HepG2 (cell line): ENCODE results near the gene APBB1. TPM values are rescaled to one million over a fixed set of nuclear protein-coding genes. Genes with fewer than 3 reads are reported as not detected.
A peak's percentile ranks its signal among the peaks of the same experiment; 100 is the strongest.

Source experiments
- CEBPG ChIP-seq: IDR thresholded peaks from 2 replicates; pipeline ENCODE4 v1.6.1; 2016
- FOXK1 ChIP-seq: sonication (generic); formaldehyde crosslinking; IDR thresholded peaks from 2 replicates; pipeline ENCODE4 v1.4.0; 2020; ENCODE audit warnings: low read depth, missing genetic modification reagents, borderline replicate concordance
- FOXP1 ChIP-seq, 2 experiments: fragments of 450-650 bp in 1 of 2; IDR thresholded peaks; 2 replicates each; pipeline ENCODE4 v1.6.1; 2017 to 2018; ENCODE audit warnings: antibody characterized with exemption in 1 of 2
- GFI1 ChIP-seq: sonication (generic); formaldehyde crosslinking; IDR thresholded peaks from 2 replicates; pipeline ENCODE4 v1.5.0; 2020; ENCODE audit warnings: missing genetic modification reagents, mild to moderate bottlenecking, borderline replicate concordance
- LCORL ChIP-seq, 2 experiments: fragments of 450-650 bp in 1 of 2; sonication (generic) in 1 of 2; formaldehyde crosslinking in 1 of 2; IDR thresholded peaks; 2 replicates each; pipeline versions ENCODE4 v1.5.0 to v1.6.1; 2017 to 2020; ENCODE audit warnings: antibody characterized with exemption in 1 of 2, missing genetic modification reagents in 1 of 2
- NR2F6 ChIP-seq, 2 experiments: IDR thresholded peaks; 2 replicates each; pipeline ENCODE4 v1.6.1; 2016; ENCODE audit warnings: antibody characterized with exemption in 1 of 2, mild to moderate bottlenecking in 1 of 2
- PHF21A ChIP-seq: sonication (generic); formaldehyde crosslinking; IDR thresholded peaks from 2 replicates; pipeline ENCODE4 v1.5.0; 2020; ENCODE audit warnings: mild to moderate bottlenecking, missing genetic modification reagents
- REPIN1 ChIP-seq: sonication (generic); formaldehyde crosslinking; IDR thresholded peaks from 2 replicates; pipeline ENCODE4 v1.8.0; 2022; ENCODE audit warnings: missing genetic modification reagents, low read depth, mild to moderate bottlenecking, borderline replicate concordance
- RFX5 ChIP-seq: IDR thresholded peaks from 2 replicates; pipeline ENCODE4 v1.6.1; 2011; ENCODE audit warnings: low read depth, low read length, improper control_type of control experiment
- TSC22D2 ChIP-seq: sonication (generic); formaldehyde crosslinking; IDR thresholded peaks from 2 replicates; pipeline ENCODE4 v1.5.1; 2020; ENCODE audit warnings: missing genetic modification reagents, mild to moderate bottlenecking, borderline replicate concordance
- ZFP62 ChIP-seq: sonication (generic); formaldehyde crosslinking; IDR thresholded peaks from 2 replicates; pipeline ENCODE4 v1.4.0; 2020; ENCODE audit warnings: missing genetic modification reagents
- ZNF160 ChIP-seq: sonication (generic); formaldehyde crosslinking; IDR thresholded peaks from 2 replicates; pipeline ENCODE4 v1.8.0; 2022; ENCODE audit warnings: mild to moderate bottlenecking, inconsistent platforms, missing genetic modification reagents
- ZNF282 ChIP-seq: fragments of 450-650 bp; IDR thresholded peaks from 2 replicates; pipeline ENCODE4 v1.6.1; 2018; ENCODE audit not compliant: partially characterized antibody
- ZNF432 ChIP-seq: sonication (generic); formaldehyde crosslinking; IDR thresholded peaks from 2 replicates; pipeline ENCODE4 v1.5.0; 2020; ENCODE audit warnings: missing genetic modification reagents, mild to moderate bottlenecking, borderline replicate concordance
- ZNF605 ChIP-seq: sonication (generic); formaldehyde crosslinking; IDR thresholded peaks from 2 replicates; pipeline ENCODE4 v1.8.0; 2022; ENCODE audit warnings: mild to moderate bottlenecking, missing genetic modification reagents
- ZNF629 ChIP-seq: sonication (generic); formaldehyde crosslinking; conservative IDR thresholded peaks from 2 replicates; pipeline ENCODE4 v1.5.0; 2020; ENCODE audit warnings: missing genetic modification reagents
- ZNF792 ChIP-seq: IDR thresholded peaks from 2 replicates; pipeline ENCODE4 v1.6.1; 2016
- polyA plus RNA-seq, 8 experiments: library from polyadenylated mRNA; depleted of rRNA in 3 of 8; stranded (reverse) in 7 of 8; unstranded in 1 of 8; fragments of >200 nt; fragmentation: Illumina TruSeq in 4 of 8; extraction: Trizol in 4 of 8; gene quantifications; 2 replicates each; pipeline versions ENCODE4 v1.2.1 to v1.2.3, GENCODE V29; 2011 to 2016; ENCODE audit warnings: low read depth in 4 of 8, missing spikeins in 1 of 8, mixed read lengths in 1 of 8; ENCODE audit not compliant: insufficient read depth in 1 of 8
- total RNA-seq, 5 experiments: library from RNA; depleted of rRNA; stranded (reverse); fragments of >200 nt; fragmentation: Illumina TruSeq; extraction: Trizol; gene quantifications; 2 replicates each; pipeline ENCODE4 v1.2.3, GENCODE V29; 2016; ENCODE audit warnings: low read depth in 1 of 5
- TF ChIP-seq, protein P1 (sequence below): IDR thresholded peaks from 2 replicates; pipeline ENCODE4 v1.6.1; 2016; ENCODE audit warnings: mild to moderate bottlenecking
- TF ChIP-seq, protein P2 (sequence below): sonication (generic); formaldehyde crosslinking; IDR thresholded peaks from 2 replicates; pipeline ENCODE4 v1.4.0; 2020; ENCODE audit warnings: missing genetic modification reagents, borderline replicate concordance
- TF ChIP-seq, protein P3 (sequence below): sonication (generic); formaldehyde crosslinking; IDR thresholded peaks from 2 replicates; pipeline ENCODE4 v1.4.0; 2020; ENCODE audit warnings: mild to moderate bottlenecking, missing genetic modification reagents, borderline replicate concordance

The APBB1 gene
- total and polyA plus RNA-seq, 2 of the 13 experiments (the other 11 are each of a cell fraction or from before 2014, with no cell fraction given) = 1.7 to 3.5 TPM

DNA sequence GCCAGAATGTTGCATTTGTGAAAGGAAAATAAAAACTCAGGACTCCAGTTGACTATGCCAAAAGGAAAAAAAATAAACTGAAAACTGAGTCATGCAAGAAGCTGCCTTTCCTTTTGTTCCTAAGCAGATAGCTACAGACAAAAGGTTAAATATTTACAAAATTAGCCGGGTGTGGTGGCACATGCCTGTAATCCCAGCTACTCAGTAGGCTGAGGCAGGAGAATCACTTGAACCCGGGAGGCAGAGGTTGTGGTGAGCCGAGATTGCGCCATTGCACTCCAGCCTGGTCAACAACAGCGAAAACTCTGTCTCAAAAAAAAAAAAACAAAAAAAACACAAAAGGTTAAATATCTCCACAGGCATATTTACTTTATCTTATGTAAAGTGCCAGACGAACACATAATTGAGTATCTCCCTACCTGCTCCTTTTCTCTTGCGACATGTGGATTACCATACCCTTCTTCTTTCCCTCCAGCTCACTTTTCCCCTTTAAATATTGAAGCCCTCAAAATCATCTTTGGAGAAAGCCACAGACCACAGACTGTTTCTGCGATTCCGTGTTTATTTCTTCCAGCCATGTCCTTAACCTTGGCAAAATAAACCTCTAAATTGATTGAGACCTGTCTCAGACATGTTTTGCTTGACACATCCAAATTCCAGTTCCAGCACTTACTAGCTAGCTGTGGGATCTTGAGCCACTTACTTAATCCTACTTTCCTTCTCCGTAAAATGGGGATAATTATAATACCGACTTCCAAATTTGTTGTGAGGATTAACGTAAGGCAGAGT lies 30.9 kb downstream of the APBB1 start (continued):
- no peak for TF ChIP-seq LCORL (IDR thresholded peaks at IDR 0.05)
- TF ChIP-seq LCORL (CRISPR knock-in tag; IDR thresholded peaks at IDR 0.05) = 0 out of 2 replicates have a peak, but pooled peaks have one; percentile 32
- TF ChIP-seq, protein P1, sequence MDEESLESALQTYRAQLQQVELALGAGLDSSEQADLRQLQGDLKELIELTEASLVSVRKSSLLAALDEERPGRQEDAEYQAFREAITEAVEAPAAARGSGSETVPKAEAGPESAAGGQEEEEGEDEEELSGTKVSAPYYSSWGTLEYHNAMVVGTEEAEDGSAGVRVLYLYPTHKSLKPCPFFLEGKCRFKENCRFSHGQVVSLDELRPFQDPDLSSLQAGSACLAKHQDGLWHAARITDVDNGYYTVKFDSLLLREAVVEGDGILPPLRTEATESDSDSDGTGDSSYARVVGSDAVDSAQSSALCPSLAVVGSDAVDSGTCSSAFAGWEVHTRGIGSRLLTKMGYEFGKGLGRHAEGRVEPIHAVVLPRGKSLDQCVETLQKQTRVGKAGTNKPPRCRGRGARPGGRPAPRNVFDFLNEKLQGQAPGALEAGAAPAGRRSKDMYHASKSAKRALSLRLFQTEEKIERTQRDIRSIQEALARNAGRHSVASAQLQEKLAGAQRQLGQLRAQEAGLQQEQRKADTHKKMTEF (CRISPR knock-in tag) = peak; percentile 55; the same call in 1 of the 2 replicates
- no peak for TF ChIP-seq TSC22D2 (CRISPR knock-in tag)
- peak; percentile 73; the same call in 1 of the 2 replicates for TF ChIP-seq CEBPG (CRISPR knock-in tag)
- no peak for TF ChIP-seq ZFP62 (CRISPR knock-in tag)
- no peak for TF ChIP-seq REPIN1 (CRISPR knock-in tag)
- TF ChIP-seq GFI1 (CRISPR knock-in tag) = peak; percentile 88
- no peak for TF ChIP-seq ZNF282
- TF ChIP-seq ZNF605 = no peak
- 0 out of 2 replicates have a peak, but pooled peaks have one; percentile 22 for TF ChIP-seq ZNF629
- TF ChIP-seq NR2F6 (IDR thresholded peaks at IDR 0.05) = peak; percentile 76
- peak; percentile 18; the same call in 1 of the 2 replicates for TF ChIP-seq NR2F6 (CRISPR knock-in tag; IDR thresholded peaks at IDR 0.05)
- peak; percentile 38; the same call in 1 of the 2 replicates for TF ChIP-seq PHF21A (CRISPR knock-in tag)
- TF ChIP-seq, protein P2, sequence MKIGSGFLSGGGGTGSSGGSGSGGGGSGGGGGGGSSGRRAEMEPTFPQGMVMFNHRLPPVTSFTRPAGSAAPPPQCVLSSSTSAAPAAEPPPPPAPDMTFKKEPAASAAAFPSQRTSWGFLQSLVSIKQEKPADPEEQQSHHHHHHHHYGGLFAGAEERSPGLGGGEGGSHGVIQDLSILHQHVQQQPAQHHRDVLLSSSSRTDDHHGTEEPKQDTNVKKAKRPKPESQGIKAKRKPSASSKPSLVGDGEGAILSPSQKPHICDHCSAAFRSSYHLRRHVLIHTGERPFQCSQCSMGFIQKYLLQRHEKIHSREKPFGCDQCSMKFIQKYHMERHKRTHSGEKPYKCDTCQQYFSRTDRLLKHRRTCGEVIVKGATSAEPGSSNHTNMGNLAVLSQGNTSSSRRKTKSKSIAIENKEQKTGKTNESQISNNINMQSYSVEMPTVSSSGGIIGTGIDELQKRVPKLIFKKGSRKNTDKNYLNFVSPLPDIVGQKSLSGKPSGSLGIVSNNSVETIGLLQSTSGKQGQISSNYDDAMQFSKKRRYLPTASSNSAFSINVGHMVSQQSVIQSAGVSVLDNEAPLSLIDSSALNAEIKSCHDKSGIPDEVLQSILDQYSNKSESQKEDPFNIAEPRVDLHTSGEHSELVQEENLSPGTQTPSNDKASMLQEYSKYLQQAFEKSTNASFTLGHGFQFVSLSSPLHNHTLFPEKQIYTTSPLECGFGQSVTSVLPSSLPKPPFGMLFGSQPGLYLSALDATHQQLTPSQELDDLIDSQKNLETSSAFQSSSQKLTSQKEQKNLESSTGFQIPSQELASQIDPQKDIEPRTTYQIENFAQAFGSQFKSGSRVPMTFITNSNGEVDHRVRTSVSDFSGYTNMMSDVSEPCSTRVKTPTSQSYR = no peak
- TF ChIP-seq, protein P3, sequence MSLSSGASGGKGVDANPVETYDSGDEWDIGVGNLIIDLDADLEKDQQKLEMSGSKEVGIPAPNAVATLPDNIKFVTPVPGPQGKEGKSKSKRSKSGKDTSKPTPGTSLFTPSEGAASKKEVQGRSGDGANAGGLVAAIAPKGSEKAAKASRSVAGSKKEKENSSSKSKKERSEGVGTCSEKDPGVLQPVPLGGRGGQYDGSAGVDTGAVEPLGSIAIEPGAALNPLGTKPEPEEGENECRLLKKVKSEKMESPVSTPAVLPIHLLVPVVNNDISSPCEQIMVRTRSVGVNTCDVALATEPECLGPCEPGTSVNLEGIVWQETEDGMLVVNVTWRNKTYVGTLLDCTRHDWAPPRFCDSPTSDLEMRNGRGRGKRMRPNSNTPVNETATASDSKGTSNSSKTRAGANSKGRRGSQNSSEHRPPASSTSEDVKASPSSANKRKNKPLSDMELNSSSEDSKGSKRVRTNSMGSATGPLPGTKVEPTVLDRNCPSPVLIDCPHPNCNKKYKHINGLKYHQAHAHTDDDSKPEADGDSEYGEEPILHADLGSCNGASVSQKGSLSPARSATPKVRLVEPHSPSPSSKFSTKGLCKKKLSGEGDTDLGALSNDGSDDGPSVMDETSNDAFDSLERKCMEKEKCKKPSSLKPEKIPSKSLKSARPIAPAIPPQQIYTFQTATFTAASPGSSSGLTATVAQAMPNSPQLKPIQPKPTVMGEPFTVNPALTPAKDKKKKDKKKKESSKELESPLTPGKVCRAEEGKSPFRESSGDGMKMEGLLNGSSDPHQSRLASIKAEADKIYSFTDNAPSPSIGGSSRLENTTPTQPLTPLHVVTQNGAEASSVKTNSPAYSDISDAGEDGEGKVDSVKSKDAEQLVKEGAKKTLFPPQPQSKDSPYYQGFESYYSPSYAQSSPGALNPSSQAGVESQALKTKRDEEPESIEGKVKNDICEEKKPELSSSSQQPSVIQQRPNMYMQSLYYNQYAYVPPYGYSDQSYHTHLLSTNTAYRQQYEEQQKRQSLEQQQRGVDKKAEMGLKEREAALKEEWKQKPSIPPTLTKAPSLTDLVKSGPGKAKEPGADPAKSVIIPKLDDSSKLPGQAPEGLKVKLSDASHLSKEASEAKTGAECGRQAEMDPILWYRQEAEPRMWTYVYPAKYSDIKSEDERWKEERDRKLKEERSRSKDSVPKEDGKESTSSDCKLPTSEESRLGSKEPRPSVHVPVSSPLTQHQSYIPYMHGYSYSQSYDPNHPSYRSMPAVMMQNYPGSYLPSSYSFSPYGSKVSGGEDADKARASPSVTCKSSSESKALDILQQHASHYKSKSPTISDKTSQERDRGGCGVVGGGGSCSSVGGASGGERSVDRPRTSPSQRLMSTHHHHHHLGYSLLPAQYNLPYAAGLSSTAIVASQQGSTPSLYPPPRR (CRISPR knock-in tag) = peak; percentile 43; the same call in 1 of the 2 replicates
- 0 out of 2 replicates have a peak, but pooled peaks have one; percentile 25 for TF ChIP-seq FOXP1 (IDR thresholded peaks at IDR 0.05)
- peak; percentile 75 for TF ChIP-seq FOXP1 (CRISPR knock-in tag; IDR thresholded peaks at IDR 0.05)
- TF ChIP-seq ZNF792 (CRISPR knock-in tag) = no peak
- TF ChIP-seq FOXK1 (CRISPR knock-in tag) = 0 out of 2 replicates have a peak, but pooled peaks have one; percentile 38
- TF ChIP-seq ZNF160 = no peak
- no peak for TF ChIP-seq ZNF432 (CRISPR knock-in tag)
- no peak for TF ChIP-seq RFX5
